ENCODE results near the gene CNEP1R1.

DNA sequence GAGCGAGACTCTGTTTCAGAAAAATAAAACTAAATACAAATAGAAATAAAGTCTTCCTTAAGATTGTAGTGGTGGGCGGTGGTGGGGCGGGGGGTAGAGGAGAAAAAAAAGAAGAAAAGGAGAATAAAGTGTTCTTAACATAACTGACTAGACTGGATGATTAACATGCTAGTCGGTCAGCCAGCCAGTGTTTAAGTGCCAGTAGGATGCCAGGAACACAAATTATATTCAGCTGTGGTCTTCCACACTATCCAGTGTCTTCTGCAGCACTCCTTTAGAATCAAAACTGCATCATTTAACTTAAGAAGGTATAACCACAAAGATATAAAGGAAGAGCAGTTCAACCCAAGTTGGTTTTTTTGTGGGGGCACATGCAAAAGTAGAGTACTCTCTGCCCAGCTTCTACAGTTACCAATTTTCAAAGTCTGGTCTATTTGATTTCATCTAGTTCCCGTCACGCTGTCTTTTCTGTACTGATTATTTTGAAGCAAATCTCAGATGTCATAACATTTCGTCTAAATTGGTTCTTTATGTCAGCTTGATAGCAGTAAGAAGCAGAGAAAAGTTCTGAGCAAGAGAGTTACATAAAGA is 56.5 kb downstream of the CNEP1R1 start:
- TF ChIP-seq, protein P1, sequence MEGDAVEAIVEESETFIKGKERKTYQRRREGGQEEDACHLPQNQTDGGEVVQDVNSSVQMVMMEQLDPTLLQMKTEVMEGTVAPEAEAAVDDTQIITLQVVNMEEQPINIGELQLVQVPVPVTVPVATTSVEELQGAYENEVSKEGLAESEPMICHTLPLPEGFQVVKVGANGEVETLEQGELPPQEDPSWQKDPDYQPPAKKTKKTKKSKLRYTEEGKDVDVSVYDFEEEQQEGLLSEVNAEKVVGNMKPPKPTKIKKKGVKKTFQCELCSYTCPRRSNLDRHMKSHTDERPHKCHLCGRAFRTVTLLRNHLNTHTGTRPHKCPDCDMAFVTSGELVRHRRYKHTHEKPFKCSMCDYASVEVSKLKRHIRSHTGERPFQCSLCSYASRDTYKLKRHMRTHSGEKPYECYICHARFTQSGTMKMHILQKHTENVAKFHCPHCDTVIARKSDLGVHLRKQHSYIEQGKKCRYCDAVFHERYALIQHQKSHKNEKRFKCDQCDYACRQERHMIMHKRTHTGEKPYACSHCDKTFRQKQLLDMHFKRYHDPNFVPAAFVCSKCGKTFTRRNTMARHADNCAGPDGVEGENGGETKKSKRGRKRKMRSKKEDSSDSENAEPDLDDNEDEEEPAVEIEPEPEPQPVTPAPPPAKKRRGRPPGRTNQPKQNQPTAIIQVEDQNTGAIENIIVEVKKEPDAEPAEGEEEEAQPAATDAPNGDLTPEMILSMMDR (IDR thresholded peaks at IDR 0.05) = no peak
- TF ChIP-seq POLR2AphosphoS5 (IDR thresholded peaks at IDR 0.05) (no peak), EP300 (IDR thresholded peaks at IDR 0.05) (no peak), POLR2A (IDR thresholded peaks at IDR 0.05; ENCODE audit: low read depth) (no peak)

Data from esophagus muscularis mucosa (tissue), 4 donors.